Inflammatory macrophage treated with lipopolysaccharide for 4 hours (primary cell): ENCODE measurements around the gene TELO2.

ENCODE experiments used
- DNase-seq: peaks from one replicate; pipeline ENCODE4 v3.0.0-alpha.2; 2020

TELO2 gene

DNA sequence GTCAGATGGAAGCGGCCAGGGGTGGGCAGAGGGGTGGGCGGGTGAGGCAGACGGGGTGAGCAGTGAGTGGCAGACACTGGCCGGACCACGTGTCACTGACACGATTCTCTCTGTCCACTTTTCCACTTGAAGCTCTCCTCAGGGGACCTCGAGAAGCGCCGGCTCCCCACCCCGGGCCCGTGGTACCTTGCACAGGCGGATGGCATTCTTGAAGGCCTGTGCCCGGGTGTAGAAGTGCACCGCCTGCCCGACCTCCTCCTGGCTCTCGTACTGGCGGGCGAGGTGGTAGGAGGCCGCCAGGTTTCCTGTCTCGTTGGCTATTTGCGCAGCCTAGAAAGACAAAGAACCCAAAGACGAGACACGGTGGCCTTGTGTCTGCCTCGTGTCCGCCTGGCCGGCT lies 31.2 kb downstream of the TELO2 start:
- no peak for DNase-seq

GRCh38 chr16:1525871-1526607 lies 32.9 kb downstream of the TELO2 start:
- no peak for DNase-seq

GRCh38 chr16:1526608-1527555 lies 33.7 kb downstream of the TELO2 start:
- no peak for DNase-seq

GRCh38 chr16:1527836-1528811 lies 35.0 kb downstream of the TELO2 start:
- no peak for DNase-seq

GRCh38 chr16:1528921-1529537 lies 35.9 kb downstream of the TELO2 start:
- no peak for DNase-seq

GRCh38 chr16:1530349-1530882 lies 37.3 kb downstream of the TELO2 start:
- DNase-seq = no peak

GRCh38 chr16:1530883-1531637 lies 37.9 kb downstream of the TELO2 start:
- no peak for DNase-seq

GRCh38 chr16:1531638-1531910 lies 38.4 kb downstream of the TELO2 start:
- no peak for DNase-seq

DNA sequence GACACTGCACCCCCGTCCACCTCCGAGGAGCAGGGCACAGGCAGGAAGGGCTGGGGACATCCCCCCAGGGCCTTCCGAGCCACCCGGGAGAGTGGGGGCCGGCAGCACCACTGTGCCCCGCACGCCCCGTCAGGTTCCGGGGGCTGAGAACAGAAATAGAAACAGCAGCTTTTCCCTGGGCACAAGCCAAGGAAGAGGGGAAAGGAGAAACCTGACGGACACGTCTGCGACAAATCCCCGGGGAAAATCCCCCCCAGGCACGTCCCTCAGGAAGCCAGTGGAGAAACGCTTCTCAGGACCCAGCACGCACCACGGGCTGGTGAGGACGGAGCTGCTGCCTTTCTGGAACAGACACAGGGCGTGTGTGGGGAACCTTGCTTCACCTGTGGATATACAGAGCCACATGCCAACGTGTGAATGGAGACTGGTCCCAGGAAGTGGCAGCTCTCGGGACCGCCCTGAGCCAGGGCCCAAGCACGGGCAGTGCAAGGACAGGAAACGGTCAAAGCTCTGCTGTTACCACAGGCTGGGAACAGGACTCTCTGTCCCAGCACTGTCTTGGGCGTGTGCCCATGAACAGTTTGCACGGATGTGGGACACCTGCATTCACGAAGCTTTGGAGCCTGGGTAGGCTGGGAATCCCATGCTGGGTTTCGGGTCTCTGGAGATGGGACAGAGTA lies 39.1 kb downstream of the TELO2 start:
- no peak for DNase-seq

- no peak for DNase-seq
These were observed 39.6 kb downstream of the TELO2 start for GRCh38 chr16:1532771-1533170.

DNA sequence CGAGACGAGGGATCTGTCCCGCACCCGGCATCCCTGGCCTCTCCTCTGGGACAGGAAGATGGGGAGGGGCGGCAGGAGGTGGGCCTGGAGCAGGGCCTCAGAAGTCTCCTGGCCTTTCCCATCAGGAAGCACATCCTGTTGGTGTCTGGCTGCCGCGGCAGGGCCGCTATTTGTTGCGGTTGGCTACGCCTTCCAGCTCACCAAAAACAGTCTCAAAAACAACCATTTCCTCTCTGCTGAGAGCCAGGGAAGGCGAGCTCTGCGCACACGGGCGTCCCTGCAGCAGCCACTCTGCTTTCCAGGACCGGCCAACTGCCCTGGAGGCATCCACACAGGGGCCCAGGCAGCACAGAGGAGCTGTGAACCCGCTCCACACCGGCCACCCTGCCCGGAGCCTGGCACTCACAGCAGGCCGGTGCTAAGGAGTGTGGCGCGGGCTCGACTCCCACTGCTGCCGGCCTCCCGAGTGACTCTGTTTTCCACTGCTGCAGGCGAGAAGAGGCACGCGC lies 40.3 kb downstream of the TELO2 start, which contains the start of gene TMEM204:
Gene TMEM204 (plus strand): TSS at position 224 of the 509 bp plus-strand sequence. CDS start 610 bp downstream, outside the sequence.
- no peak for DNase-seq

DNA sequence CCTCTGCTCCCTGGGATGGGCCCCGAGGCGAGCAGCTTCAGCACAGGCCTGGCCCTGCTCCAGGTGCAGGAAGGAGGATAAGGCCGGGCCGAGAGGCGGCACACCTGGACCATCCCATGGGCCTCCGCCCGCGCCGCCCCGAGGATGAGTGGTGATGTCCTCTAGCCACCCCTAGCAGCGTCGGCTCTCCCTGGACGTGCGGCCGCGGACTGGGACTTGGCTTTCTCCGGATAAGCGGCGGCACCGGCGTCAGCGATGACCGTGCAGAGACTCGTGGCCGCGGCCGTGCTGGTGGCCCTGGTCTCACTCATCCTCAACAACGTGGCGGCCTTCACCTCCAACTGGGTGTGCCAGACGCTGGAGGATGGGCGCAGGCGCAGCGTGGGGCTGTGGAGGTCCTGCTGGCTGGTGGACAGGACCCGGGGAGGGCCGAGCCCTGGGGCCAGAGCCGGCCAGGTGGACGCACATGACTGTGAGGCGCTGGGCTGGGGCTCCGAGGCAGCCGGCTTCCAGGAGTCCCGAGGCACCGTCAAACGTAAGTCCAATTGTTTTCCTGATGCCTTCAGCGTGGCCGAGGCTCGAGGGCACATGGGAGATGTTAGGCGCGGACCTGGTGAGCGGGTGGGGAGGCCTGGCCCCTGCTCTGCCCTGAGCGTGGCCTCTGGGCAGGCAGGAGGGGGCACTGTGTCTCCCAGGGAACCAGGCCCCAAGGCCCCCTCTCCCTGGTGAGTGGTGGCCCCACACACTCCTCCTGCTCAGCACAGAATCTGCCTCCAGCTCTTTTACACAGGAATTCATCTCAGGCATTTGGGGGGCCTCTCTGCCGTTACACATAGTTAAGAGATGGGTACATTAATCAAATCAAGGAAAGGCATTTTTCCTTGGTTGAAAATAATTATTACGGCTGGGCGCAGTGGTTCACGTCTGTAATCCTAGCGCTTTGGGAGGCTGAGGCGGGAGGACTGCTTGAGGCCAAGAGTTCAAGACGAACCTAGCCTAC lies 41.2 kb downstream of the TELO2 start:
- DNase-seq = no peak

GRCh38 chr16:1535391-1536291 lies 42.5 kb downstream of the TELO2 start:
- DNase-seq = no peak

DNA sequence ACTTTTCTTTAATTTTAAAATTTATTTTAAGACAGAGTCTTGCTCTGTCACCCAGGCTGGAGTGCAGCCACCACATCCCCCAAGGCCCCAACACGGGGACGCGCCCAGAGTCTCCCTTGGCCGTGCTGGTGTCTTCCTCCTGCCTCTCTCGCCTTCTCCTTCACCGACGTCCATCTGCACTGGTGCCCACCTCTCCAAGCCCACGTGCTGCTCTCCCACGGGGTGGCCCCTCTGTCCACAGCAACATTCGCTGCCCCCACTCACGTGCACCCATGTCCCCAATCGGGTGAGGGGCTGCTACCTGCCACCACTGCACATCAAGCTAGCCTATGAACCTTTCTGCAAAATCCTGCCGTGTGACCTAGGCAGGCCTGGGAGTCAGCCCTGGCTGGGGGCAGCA lies 43.4 kb downstream of the TELO2 start:
- no peak for DNase-seq

DNA sequence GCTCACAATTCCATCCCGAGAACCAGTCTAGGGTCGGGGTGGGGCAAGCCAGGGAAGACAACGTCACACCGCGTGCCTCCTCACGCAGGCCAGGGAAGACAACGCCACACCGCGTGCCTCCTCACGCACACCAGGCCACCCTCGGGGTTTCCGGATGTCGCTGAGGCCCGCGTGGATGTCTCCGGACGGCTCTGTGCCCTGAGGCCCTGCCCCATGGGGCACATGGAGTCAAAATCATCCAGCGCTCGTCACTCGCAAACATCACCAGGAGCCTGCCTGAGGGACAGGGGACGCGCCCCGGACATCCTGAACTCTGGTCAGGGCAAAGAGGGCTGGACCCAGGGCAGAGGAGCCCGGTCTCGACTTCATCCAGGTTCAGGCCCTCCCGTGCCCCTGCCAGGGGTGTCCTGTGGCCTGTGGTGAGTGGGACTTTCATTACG lies 44.0 kb downstream of the TELO2 start:
- DNase-seq = no peak

DNA sequence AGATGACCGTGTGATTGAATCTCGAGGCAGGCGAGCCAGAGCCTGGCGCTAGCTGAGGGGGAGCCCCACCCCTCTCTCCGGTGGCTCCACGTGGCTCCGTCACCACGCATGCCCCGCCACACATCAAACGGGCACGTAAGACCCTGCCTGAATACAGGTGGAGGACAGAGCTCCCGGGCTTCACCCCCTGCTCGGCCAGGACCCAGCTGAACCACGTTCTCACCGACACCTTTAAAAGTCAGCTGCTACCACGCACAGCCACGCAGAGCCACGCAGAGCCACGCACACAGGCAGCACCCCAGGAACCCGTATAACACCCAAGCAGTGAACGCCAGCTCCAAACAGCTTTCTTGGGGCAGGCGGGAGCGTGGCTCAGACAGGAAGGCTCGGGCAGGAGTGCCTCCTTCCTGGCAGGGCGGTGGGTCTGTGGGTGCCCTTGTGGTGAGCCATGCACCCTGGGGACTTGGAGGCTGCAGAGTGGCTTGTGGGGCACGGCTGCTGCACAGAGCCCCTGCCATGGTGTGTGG lies 44.7 kb downstream of the TELO2 start:
- DNase-seq = no peak

DNA sequence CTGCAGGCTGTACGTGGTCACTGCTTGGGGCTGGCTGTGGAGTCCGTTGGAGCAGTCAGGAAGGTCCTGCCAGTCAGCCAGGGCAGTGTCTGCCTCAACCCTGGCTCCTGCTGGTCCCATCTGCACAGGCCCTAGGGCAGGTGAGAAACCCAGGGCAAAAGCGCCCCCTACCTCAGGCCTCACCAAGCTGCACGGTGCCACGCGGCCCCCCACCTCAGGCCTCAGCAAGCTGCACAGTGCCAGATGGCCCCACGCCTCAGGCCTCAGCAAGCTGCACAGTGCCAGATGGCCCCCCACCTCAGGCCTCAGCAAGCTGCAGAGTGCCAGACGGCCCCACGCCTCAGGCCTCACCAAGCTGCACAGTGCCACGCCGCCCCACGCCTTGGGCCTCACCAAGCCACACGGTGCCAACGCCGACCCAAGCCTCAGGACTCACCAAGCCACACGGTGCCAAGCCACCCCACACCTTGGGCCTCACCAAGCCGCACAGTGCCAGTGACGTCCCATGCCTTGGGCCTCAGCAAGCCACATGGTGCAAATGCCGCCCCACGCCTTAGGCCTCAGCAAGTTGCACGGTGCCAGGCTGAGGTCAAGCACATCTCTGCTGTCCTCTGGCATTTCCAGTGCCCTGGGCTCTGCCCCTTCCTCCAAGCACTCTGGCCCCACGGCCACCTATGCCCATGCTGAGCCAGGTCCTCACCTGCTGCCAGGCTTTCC lies 45.8 kb downstream of the TELO2 start:
- DNase-seq = peak; percentile 5
